Activated CD8-positive, alpha-beta memory T cell treated with anti-CD3 and anti-CD28 coated beads, Interleukin-2, amount 50 U/mL, for 4 hours (primary cell): Measurements from ENCODE around the gene AMN.

ENCODE experiments used
- DNase-seq: peaks from one replicate; pipeline ENCODE4 v3.0.0-alpha.2; 2020

AMN gene

DNA sequence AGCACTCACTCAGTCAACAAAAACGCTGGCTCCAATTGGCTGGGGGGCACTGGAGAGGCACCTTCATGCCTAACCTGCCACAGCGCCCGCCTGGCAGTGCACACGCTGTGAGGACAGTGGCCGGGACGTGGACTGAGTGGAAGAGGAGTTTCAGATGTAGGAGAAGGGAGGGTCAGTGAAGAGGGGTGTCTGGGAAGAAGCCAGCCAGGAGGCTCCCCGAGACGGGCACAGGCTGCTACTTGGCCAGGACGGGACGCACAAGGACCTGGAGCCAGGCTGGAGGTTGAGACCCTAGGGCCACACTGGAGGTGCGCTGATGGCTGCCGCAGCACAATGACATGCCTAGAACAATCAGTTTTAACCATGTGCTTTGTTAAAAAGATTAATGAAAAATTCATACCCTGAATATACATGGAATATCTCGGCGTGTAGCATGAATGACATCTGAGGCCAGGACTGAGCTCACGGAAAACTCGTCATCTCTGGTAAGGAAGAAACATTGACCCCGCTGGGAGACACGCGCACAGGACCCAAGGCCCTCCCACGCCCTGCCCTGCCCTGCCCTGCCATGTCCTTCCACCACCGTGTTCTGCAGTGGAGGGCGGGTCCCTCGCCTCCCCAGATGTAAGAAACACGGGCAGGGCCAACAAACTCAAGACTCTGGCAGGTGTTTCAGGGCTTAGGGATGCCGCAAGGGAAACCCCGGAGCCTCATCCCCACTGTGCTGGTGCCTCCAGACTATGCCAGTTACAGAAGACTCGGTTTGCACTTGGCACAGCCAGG is 25.0 kb downstream of the AMN start:
- DNase-seq: no peak

DNA sequence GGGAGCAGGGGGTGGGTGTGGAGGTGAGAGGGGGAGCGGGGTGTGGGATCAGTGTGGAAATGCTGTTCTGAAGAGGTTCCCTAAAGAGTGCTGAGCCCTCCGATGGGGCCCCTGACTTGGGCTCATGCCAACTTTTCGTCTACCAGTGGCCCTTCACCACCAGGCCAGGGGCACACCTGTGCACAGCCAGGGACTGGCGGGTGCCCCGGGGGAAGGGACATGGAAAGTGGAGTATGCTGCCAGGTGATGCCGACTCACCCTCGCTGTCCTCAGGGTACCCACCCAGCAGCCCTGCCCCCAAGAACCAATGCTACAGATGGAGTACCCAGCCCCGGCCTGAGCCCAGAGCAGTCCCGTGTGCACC is 26.2 kb downstream of the AMN start:
- DNase-seq: no peak

GRCh38 chr14:102949062-102949800 is 26.8 kb downstream of the AMN start:
- no peak for DNase-seq

- no peak for DNase-seq
Observed at GRCh38 chr14:102949801-102950451, 27.5 kb downstream of the AMN start.

- DNase-seq: no peak
Observed at GRCh38 chr14:102951034-102951433, 28.6 kb downstream of the AMN start.

DNA sequence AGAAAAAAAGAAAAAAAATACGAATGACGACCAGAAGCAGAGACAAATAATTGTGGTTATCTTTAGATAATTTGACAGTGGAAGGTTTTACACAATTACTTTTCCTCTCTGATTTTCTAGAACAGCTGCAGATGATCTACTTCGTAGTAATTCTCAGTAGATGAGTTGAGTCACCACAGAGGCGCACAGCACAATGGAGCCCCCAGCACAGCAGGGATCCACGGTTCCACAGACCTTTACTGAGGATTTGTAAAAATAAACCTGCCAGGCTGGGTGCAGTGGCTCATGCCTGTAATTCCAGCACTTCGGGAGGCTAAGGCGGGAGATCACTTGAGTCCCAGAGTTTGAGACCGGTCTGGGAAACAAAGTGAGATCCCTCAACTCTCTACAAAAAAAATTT is 29.3 kb downstream of the AMN start:
- no peak for DNase-seq

DNA sequence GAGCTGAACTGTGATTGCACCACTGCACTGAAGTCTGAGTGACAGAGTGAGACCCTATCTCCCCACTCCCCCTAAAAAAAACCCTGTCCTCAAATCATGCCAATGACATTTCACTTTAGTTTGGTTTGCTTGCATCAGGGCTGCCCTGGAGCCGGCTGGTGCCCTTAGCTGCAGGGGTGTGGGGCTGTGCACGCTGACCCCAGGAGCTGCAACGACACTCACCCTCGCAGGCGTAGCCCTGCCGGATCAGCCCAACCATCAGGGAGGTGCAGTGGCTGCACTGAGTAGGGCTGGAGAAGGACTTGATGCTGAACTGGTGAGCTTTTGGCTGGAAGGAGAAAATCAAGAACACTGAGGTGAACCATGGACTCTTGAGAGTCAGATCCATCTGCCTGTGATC is 29.8 kb downstream of the AMN start:
- no peak for DNase-seq

DNA sequence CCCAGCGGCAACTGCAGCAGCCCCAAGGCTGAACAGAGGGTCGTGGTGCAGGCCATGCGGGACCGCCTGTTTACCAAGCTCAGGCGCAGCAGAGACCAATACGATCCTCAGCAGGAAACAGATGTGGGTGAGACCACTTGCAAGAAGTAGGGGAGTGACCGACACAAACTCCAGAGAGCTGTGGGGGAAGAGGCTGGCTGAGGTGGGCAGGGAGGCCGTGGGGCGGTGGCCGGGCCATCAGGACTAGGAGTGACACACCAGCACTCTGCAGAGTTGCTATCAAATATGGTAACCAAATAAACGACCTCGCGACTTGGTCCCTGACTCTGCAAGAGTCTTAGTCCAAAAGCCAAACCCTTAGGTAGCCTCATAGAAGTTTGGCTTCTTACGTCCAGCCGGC is 30.6 kb downstream of the AMN start:
- no peak for DNase-seq

- DNase-seq: no peak
Observed at GRCh38 chr14:102954081-102954789, 31.8 kb downstream of the AMN start.

GRCh38 chr14:102955636-102956408 is 33.4 kb downstream of the AMN start:
- no peak for DNase-seq

DNA sequence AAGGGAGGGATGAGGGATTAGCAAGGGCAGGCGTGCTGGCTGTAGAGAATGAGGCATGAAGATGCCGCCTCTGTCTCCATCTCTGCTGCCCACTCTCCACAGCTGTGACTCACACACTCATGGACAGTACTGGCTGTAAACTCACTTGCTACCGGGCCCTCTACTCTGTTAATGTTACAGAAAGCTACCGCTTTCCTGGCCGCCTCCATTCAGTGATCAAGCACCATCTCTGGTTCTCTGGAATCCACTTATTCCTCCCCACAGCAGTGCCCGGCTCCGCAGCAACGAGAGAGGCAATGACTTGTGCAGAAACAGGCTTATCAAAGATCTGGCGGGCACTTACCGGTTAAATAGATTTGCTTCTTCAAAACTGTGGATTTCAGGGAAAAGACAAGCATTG is 34.8 kb downstream of the AMN start:
- no peak for DNase-seq

DNA sequence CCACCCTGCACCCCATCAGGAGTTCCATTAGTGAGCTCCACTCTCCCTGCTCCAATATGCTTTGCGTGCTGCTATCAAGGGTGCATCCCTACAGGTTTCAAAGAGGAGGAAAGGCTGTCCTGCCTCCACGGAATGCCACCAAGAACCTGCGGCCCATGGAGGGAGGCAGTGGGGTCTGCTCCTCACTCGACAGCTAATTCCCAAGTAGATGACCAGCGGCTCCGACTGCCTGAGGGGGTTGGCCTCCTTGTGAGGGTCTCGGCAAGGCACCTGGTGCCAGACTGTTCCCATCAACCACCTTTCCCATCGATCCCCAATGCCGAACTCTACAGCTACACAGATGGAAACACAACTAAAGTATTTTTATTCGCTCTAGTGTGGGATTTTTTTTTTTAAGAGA is 36.0 kb downstream of the AMN start:
- no peak for DNase-seq

DNA sequence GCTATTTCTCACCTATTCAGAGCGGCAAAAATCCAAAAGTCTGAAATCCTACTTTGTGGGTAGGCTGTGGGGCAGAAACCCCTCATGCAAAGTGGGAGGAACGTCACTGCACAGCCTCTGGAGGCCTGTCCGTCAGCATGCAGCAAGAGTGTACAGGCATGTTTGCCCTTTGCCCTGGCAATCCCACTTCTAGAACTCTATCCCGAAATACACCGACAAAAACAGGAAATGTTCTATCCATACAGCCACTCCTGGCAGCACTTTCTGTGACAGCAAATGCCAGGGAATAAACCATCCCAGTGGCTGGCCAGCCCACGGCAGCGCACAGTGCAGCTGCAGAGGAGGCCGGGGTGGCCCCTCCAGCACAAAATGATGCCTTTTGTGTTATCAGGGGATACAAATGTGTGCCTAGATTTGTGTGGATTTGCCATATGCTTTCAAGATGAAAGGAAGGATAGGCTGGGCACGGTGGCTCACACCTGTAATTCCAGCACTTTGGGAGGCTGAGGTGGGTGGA is 39.7 kb downstream of the AMN start:
- no peak for DNase-seq

- no peak for DNase-seq
Observed at GRCh38 chr14:102964152-102964730, 41.8 kb downstream of the AMN start.

GRCh38 chr14:102965282-102965681 is 42.8 kb downstream of the AMN start:
- no peak for DNase-seq

DNA sequence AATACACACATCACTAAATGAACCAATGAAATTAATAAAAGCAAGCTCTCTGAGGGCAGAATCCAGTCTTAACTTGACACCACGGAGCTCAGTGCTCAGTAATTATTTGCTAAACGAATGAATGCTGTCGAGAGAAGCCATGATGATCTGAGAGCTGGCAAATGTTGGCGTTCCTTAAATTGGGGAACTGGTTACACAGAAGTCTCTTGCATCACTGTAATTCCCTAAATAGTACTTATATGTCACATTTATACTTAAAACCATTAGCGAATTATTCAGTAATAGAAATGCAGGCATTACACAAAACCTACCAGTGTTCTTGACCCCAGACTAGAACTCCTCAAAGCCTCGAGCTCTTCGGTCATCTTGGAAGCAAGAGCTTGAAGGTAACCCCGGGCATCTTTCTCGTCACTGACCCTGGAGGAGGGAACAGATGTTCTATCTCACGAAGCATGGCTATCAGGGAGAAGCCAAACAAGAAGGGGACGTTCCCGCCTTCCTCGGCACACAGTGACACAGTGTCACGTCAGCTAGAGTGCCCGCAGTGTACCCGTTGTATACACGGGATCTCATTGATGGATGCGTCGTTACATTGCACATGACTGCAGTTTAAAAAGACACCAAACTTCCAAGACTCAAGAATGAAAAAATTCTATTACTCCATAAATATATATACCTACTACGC is 43.6 kb downstream of the AMN start:
- DNase-seq: no peak

- DNase-seq: no peak
Observed at GRCh38 chr14:102966681-102967505, 44.4 kb downstream of the AMN start.

- no peak for DNase-seq
Observed at GRCh38 chr14:102967506-102967795, 45.0 kb downstream of the AMN start.

GRCh38 chr14:102968306-102968705 is 45.8 kb downstream of the AMN start:
- no peak for DNase-seq

GRCh38 chr14:102969060-102969791 is 46.8 kb downstream of the AMN start:
- no peak for DNase-seq
